ENCODE data around the gene HS3ST3A1. TPM values are rescaled to one million over a fixed set of nuclear protein-coding genes. Genes with fewer than 3 reads are reported as not detected.
A peak's percentile ranks its signal among the peaks of the same experiment; 100 is the strongest.

HS3ST3A1 gene
- total RNA-seq, 2 donors from 2014 or later = 0.72 to 1.5 TPM

DNA sequence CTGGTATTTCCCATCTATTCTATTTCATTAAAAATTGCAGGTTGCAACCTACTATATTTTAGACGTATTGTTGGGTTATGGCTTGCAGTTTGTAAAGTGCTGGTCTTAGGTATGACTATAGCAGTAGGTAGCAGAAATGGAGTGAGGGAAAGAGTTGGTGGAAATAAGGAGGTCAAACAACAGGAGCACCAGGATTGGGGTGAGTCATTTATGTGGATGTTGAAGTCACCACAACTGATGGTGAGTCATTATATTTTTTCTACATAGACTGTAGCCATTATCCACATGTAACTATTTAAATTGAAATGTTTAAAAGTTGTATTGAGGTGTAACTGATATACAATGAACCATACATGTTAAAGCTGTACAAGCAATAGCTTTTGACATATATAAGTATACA is 25.0 kb upstream of the HS3ST3A1 start:
- no peaks in the 10 kb centered on the region for H3K4me1 Mint-ChIP-seq (ENCODE audit: low read depth)
- H3K27me3 Mint-ChIP-seq (ENCODE audit: low read depth) = peaks cover 23% of the 10 kb centered on the region
- no peak for DNase-seq
- H3K36me3 Mint-ChIP-seq (ENCODE audit: insufficient read depth in 2 of 2) = no peaks in the 10 kb centered on the region
- no peak overlapping the region for H3K4me3 Mint-ChIP-seq
- H3K9me3 Mint-ChIP-seq = no peaks in the 10 kb centered on the region
- H3K27ac Mint-ChIP-seq = no peak overlapping the region
- ATAC-seq (replicated peaks in 1 of 2) = no peak

DNA sequence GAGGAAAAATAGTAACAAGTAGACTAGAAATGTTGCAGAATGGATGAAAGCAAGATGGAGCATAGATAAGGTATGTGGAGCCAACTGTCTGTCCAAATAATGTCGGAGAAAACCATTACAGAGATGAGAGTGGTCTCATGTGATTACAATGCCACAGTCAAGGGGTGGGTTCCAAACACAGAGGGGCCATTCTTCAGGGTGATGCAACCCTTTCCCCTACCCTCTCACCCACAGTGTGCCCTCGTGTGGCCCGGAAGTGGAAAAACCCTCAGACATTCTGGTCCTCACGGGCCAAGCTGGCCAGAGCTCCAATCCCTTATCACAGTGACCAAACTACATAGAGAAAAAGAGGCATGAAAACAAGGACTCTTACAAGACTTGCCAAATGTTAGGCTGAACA is 17.7 kb upstream of the HS3ST3A1 start:
- no peaks in the 10 kb centered on the region for H3K4me1 Mint-ChIP-seq (ENCODE audit: low read depth)
- DNase-seq (no peak), ATAC-seq (replicated peaks in 1 of 2) (no peak)
- peaks cover 0 to 2% of the 10 kb centered on the region in 2 donors for H3K36me3 Mint-ChIP-seq (ENCODE audit: insufficient read depth in 2 of 2)
- no peak overlapping the region for H3K4me3 Mint-ChIP-seq
- peaks cover 23% of the 10 kb centered on the region for H3K27me3 Mint-ChIP-seq (ENCODE audit: low read depth)
- no peak overlapping the region for H3K27ac Mint-ChIP-seq
- peaks cover 0 to 2% of the 10 kb centered on the region in 2 donors for H3K9me3 Mint-ChIP-seq

- peaks cover 0 to 2% of the 10 kb centered on the region in 2 donors for H3K9me3 Mint-ChIP-seq
- peaks cover 6% of the 10 kb centered on the region for H3K4me1 Mint-ChIP-seq (ENCODE audit: low read depth)
- DNase-seq (no peak), ATAC-seq (replicated peaks in 1 of 2) (no peak)
- H3K4me3 Mint-ChIP-seq = no peak overlapping the region
- peaks cover 0 to 6% of the 10 kb centered on the region in 2 donors for H3K36me3 Mint-ChIP-seq (ENCODE audit: insufficient read depth in 2 of 2)
- H3K27me3 Mint-ChIP-seq (ENCODE audit: low read depth) = peaks cover 16% of the 10 kb centered on the region
- H3K27ac Mint-ChIP-seq = no peak overlapping the region
Observed at GRCh38 chr17:13616031-13616430, 14.3 kb upstream of the HS3ST3A1 start.

DNA sequence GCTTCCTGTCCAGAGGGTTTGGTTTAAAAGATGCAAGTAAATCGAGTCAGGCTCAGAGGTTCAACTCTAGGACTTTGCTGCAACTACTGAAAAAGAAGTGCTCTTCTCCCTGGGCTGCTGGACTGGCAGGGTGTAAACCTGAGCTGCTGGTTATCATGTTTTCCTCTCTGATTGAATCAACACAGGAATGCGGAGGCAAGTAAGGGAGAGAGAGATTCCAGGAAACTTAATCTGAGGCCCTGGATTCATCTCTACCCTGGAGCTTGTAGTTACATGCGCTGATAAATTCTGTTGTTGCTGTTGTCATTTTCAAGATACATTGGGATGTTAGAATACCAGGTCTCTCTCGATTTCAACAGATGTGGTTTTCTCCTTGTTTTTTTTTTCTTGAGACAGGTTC is 8.2 kb upstream of the HS3ST3A1 start:
- H3K27ac Mint-ChIP-seq = no peak overlapping the region
- H3K27me3 Mint-ChIP-seq (ENCODE audit: low read depth) = peaks cover 15% of the 10 kb centered on the region
- ATAC-seq (replicated peaks in 1 of 2) (no peak), DNase-seq (no peak)
- H3K4me3 Mint-ChIP-seq = no peak overlapping the region
- H3K9me3 Mint-ChIP-seq = no peaks in the 10 kb centered on the region
- H3K36me3 Mint-ChIP-seq (ENCODE audit: insufficient read depth in 2 of 2) = peaks cover 0 to 3% of the 10 kb centered on the region in 2 donors
- H3K4me1 Mint-ChIP-seq (ENCODE audit: low read depth) = peaks cover 6% of the 10 kb centered on the region

GRCh38 chr17:13601322-13601775 is 380 bp downstream of the HS3ST3A1 start:
- H3K27me3 Mint-ChIP-seq (ENCODE audit: low read depth) = peaks cover 68% of the 10 kb centered on the region
- H3K4me1 Mint-ChIP-seq (ENCODE audit: low read depth) = peaks cover 10% of the 10 kb centered on the region
- H3K9me3 Mint-ChIP-seq = no peaks in the 10 kb centered on the region
- H3K4me3 Mint-ChIP-seq = peak overlapping the region; percentile 79 to 80
- no peak overlapping the region for H3K27ac Mint-ChIP-seq
- ATAC-seq (replicated peaks in 1 of 2) = peak; percentile 63 to 66
- DNase-seq = peak; percentile 15 to 29
- no peaks in the 10 kb centered on the region for H3K36me3 Mint-ChIP-seq (ENCODE audit: insufficient read depth in 2 of 2)

DNA sequence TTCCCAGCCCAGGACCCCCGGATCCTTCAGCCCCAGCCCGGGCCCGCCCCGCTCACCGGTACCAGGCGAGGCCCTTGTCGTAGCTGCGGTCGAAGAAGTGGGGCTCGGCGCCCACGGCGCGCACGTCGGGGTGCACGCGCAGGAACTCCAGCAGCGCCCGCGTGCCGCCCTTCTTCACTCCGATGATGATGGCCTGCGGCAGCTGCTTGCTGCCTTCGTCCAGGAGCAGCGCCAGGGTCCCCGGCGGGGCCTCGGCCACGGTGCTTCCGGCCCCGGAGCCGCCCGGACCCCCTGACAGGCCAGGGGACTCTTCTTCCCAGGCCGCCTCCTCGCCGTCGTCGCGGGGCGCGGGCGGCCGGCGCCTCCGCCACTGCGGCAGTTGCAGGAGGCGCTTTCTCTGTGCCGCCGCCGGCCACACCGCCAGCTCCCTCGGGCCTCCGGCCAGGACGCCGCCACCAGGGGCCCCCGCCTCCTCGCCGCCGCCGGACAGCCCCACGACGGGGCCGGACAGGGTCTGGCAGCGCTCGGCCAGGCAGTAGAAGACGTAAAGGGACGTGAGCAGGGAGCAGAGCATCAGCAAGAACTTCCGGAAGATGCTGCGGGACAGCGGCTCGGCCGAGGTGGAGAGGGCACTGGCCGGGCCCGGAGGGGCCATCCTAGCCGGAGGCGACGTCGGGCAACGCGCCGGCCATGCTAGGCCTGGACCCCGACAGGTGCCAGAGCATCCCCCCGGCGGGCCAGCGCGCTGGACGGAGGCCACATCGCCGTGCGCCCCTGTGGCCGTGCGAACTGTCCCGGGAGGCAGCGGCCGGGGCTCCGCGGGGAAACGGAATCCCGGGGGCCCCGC is 1.0 kb downstream of the HS3ST3A1 start:
- peak; percentile 21 to 42 for ATAC-seq (replicated peaks in 1 of 2)
- H3K27me3 Mint-ChIP-seq (ENCODE audit: low read depth) = peaks cover 74% of the 10 kb centered on the region
- no peaks in the 10 kb centered on the region for H3K9me3 Mint-ChIP-seq
- DNase-seq = peak; percentile 6 to 12
- H3K4me1 Mint-ChIP-seq (ENCODE audit: low read depth) = peaks cover 10% of the 10 kb centered on the region
- no peaks in the 10 kb centered on the region for H3K36me3 Mint-ChIP-seq (ENCODE audit: insufficient read depth in 2 of 2)
- peak overlapping the region; percentile 46 to 58 for H3K4me3 Mint-ChIP-seq
- H3K27ac Mint-ChIP-seq = no peak overlapping the region

DNA sequence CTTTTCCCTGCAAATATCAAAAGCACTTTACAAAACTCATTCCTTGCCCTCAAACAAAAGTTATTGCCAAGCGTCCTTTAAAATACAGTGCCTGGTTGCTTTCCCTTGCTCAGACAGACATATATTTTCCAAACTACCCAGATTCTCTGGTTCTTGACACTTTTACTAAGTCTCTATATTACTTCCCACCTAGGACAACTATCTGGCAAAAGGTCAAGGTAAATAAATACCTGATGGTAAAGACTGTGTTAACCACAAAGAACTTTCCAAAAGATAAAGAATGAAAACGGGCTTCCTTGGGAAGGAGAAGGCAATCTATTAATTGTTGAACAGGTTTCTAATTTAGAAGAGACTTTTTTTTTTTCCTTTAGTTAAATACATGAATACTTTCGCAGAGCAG is 1.9 kb downstream of the HS3ST3A1 start:
- Mint-ChIP-seq H3K27ac (no peak overlapping the region), H3K4me3 (peak overlapping the region; percentile 45 to 77), H3K9me3 (no peaks in the 10 kb centered on the region), H3K27me3 (ENCODE audit: low read depth) (peaks cover 78% of the 10 kb centered on the region), H3K36me3 (ENCODE audit: insufficient read depth in 2 of 2) (no peaks in the 10 kb centered on the region), H3K4me1 (ENCODE audit: low read depth) (peaks cover 13% of the 10 kb centered on the region)
- ATAC-seq (replicated peaks in 1 of 2) = no peak
- no peak for DNase-seq

DNA sequence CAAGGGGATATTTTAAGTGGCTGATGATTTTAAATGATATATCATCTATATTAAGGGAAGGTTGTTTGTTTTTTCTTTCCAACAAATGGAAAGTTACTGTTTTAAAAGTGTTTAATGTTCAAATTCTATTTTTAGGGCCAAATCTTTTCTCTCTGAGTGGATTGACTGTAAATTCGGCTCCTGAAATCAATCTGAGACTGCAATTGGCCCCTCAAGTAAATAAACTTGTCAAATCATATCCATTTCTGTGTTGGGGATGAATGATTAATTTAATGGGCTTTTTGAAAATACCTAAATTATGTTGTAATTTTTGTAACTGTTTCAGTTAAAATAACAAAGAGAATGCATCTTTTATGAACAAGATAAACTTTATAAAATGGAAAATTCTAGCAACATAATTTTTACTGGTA is 2.6 kb downstream of the HS3ST3A1 start:
- Mint-ChIP-seq H3K27ac (no peak overlapping the region), H3K9me3 (no peaks in the 10 kb centered on the region), H3K4me3 (no peak overlapping the region), H3K36me3 (ENCODE audit: insufficient read depth in 2 of 2) (no peaks in the 10 kb centered on the region), H3K4me1 (ENCODE audit: low read depth) (peaks cover 16% of the 10 kb centered on the region), H3K27me3 (ENCODE audit: low read depth) (peaks cover 75% of the 10 kb centered on the region)
- ATAC-seq (replicated peaks in 1 of 2) = no peak
- no peak for DNase-seq

DNA sequence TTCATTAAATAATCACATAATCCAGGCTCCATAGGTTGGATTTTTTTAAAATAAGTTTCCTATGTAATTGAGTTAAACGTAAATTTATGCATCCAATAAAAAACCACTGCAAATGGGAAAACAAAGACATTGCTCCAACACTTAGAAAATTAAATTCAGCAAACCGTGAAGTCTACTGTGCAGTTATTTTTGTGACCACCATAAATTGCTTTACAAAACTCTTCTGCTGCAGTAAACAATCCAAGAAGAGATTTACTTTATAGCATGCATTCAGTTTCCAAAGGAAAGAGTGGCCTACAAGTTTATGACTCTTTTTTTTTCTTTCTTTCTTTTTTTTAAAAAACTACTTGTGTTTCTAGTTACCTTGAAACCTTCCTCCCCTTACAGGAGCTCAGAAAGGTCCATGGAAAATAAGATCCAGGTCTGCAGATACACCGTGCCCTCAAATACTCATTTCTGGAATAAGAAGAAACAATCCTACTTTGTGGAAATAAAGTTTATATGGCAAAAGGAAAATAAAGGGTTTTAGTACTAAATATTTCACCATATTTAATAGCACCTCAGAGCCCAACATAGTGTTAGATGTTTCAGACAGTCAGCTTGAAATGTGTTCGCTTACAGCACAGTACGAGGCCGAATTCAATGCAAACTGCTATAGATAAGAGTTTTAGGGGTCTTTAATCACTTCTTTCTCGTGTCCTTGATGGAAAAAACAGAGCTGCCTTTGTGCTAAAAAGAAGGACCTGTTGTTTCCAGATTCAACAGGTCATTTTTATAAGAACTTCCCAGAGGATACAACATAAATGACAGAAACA is 3.2 kb downstream of the HS3ST3A1 start:
- Mint-ChIP-seq H3K27me3 (ENCODE audit: low read depth) (peaks cover 68% of the 10 kb centered on the region), H3K36me3 (ENCODE audit: insufficient read depth in 2 of 2) (no peaks in the 10 kb centered on the region), H3K4me1 (ENCODE audit: low read depth) (peaks cover 16% of the 10 kb centered on the region), H3K4me3 (no peak overlapping the region), H3K9me3 (no peaks in the 10 kb centered on the region), H3K27ac (no peak overlapping the region)
- ATAC-seq (replicated peaks in 1 of 2) = no peak
- no peak for DNase-seq

- Mint-ChIP-seq H3K27me3 (ENCODE audit: low read depth) (peaks cover 61% of the 10 kb centered on the region), H3K9me3 (no peaks in the 10 kb centered on the region), H3K4me3 (no peak overlapping the region), H3K27ac (no peak overlapping the region), H3K36me3 (ENCODE audit: insufficient read depth in 2 of 2) (no peaks in the 10 kb centered on the region), H3K4me1 (ENCODE audit: low read depth) (peaks cover 14% of the 10 kb centered on the region)
- ATAC-seq (replicated peaks in 1 of 2) = no peak
- DNase-seq = peak; percentile 23 to 24
Observed at GRCh38 chr17:13597723-13598347, 3.9 kb downstream of the HS3ST3A1 start.

- Mint-ChIP-seq H3K4me1 (ENCODE audit: low read depth) (peaks cover 6% of the 10 kb centered on the region), H3K9me3 (no peaks in the 10 kb centered on the region), H3K36me3 (ENCODE audit: insufficient read depth in 2 of 2) (no peaks in the 10 kb centered on the region), H3K27me3 (ENCODE audit: low read depth) (peaks cover 52% of the 10 kb centered on the region), H3K27ac (no peak overlapping the region), H3K4me3 (no peak overlapping the region)
- DNase-seq (no peak), ATAC-seq (replicated peaks in 1 of 2) (no peak)
Observed at GRCh38 chr17:13596241-13596923, 5.3 kb downstream of the HS3ST3A1 start.

- Mint-ChIP-seq H3K27ac (no peak overlapping the region), H3K4me3 (no peak overlapping the region), H3K4me1 (ENCODE audit: low read depth) (peaks cover 6% of the 10 kb centered on the region), H3K27me3 (ENCODE audit: low read depth) (peaks cover 52% of the 10 kb centered on the region), H3K36me3 (ENCODE audit: insufficient read depth in 2 of 2) (no peaks in the 10 kb centered on the region), H3K9me3 (no peaks in the 10 kb centered on the region)
- ATAC-seq (replicated peaks in 1 of 2) (no peak), DNase-seq (no peak)
Observed at GRCh38 chr17:13595599-13595899, 6.2 kb downstream of the HS3ST3A1 start.
